HG02763 (cell line): ENCODE data around the gene HERC3.
A peak's percentile ranks its signal among the peaks of the same experiment; 100 is the strongest.

Source experiments
- ATAC-seq: cut with Tn5 transposase; IDR thresholded peaks from one replicate; pipeline ENCODE4 v1.9.1; 2021; ENCODE audit warnings: mild to moderate bottlenecking, moderate library complexity; ENCODE audit not compliant: unreplicated experiment

Gene HERC3

DNA sequence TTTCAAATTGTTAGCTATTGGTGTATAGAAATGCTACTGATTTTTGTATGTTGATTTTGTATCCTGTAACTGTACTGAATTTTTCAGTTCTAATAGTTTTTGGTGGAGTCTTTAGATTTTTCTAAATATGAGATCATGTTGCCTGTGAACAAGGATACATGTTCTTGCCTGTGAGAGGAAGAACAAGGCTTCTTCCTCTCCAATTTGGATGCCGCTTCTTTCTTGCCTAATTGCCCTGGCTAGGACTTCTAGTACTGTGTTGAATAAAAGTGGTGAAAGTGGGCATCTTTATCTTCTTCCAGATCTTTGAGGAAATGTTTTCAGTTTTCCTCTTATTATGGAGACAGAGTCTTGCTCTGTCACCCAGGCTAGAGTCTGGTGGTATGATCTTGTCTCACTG lies 121.5 kb downstream of the HERC3 start:
- ATAC-seq, result no peak

DNA sequence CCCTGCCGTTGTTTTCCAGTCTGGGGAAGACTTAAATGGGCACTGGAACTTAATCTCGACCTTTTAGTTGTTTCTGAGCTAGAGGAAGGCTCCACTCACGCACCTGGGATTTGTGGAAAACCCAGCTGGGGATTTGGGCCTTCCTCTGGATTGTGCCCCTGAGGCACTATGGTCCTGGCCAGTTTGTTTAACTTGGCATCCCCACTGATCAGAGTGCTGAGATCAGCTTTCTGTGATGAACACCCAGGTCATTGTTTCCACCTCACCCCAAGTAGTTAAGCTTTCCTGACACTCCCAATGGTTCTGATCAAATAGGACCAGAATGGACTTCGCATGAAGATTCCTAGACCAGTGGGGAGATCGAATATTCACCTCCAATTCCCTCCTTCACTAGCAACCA lies 125.8 kb downstream of the HERC3 start:
- no peak for ATAC-seq

DNA sequence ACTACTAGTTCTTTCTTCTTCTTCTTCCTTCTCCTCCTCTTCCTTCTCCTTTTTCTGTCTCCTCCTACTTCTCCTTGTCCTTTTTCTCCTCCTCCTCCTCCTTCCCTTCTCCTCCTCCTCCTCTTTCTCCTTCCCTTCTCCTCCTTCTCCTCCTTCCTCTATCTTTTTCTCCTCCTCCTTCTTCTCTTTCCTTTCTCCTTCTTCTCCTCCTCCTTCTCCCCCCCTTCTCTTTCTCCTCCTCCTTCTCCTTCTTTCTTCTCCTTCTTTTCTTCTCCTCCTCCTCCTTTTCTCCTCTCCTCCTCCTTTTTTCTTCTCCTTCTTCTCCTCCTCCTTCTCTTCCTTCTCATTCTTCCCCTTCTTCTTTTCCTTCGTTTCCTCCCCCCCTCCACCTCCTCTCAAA lies 127.1 kb downstream of the HERC3 start:
- no peak for ATAC-seq

DNA sequence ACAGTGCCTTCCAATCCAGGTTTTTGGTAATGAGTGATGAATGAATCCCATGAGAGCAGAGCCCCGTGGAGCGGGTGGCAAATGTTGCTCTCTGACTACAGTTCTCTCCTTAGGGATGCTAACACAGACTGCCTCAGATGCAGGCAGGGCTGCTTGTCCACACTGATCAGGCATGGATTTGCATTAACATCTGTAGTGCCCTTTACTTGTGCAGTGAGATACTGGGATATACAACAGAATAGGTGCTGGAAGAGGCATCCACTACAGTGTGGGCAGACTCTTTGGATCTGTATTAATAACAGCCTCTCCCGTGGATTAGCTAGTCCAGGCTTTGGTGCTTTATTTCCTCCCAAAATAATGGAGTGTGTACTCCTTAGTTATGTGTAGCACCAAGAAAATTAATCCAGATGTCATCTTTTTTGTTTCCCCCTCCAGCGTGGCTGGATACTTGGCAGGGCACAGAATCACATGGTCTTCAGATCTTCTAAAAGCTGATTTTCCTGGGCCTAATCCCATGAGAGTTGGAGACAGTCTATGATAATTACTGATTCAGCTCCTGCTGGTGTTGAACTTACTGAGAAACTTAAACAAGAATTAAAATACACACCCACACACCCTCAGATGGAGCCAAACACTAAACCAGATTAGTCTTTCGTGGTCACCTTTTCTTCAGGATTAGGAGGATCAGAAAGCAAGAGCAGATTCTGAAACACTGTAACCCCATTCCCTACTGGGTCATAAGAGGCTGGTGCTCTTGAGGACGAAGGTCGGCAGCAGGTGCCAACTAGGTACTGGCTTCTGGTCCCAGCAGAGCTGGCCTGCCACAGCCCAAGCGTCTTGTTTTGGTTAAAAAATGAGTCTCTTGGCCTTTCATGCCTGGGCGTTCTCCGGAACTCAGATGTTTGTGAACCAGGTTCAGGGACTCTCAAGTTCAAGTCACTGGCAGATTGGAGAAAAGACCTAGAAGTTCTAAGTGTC lies 128.5 kb downstream of the HERC3 start:
- ATAC-seq, result no peak

DNA sequence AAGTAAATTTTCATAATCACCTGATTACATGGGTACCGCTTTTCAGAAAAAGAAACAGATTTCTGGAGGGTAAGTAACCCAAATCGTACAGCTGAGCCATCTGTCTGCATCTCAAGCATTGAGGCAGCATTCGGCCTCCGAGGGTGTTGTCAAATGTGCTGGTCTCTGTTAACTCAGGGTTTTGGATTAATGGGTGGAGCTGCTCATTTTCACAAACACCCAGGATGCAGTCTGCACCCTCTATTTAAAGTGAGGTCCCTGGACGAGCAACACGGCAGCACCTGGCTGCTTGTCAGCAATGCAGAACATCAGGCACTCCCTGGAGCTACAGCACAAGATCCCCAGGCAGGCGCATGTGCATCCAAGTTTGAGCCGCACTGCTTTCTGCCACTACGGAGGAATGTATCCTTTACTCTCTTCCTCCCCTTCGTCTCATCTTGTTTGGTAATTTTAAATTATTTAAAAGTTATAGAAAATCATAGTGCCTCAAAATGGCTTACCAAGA lies 130.0 kb downstream of the HERC3 start:
- no peak for ATAC-seq

DNA sequence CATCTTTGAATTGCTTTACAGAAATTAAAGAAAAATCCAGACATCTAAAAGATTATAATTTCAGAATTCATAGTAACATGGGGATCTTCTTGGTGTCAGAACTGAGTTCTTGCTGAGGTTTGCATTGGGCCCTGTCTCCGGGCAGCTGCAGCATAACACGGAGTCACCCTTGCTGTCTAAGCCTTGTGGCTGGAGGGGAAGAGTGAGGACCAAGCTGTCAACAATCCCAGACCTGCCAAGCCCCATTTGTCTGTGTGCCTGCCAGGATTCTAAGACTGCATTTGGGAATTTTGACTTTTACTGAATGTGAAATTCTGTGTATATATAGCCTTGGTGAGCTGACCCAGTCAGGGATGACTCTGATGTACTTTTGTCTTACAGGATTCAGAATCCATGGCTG lies 130.5 kb downstream of the HERC3 start:
- no peak for ATAC-seq

DNA sequence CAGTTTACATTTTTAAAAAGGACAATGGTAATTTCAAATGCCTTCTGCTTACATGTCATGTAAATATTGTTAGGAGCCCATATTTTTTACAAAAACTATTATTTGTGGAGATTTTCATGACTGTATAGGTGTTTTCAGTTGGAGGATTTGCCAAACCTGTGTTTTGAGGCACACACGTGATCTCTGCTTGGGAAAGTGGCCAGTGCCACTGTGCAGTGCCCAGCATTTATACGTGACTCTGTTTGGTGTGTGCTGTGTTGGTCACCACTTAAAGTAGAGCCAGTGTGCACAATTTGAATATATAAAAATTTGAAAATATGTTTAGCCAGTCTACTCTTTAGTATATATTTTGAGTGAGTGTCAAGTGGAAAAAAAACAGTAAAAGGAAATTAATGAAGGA lies 132.1 kb downstream of the HERC3 start:
- no peak for ATAC-seq

DNA sequence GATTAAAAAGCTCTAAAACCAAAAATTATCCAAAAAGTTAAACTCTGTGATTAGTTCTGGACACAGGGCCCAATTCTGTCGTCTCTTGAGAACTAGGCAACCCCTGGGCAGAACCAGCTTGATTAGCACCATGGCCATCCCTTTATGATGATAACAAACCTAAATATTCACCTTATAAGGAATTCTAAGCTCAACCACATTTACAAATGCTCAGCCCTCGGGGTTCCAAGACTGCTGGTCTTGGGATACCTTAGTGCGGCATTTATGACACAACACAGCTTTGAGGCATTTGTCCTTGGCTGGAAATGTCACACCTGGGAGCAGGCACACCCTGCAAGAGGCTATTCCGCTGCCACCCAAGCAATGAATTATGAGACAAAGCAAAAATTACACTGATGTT lies 132.9 kb downstream of the HERC3 start:
- ATAC-seq, result no peak

DNA sequence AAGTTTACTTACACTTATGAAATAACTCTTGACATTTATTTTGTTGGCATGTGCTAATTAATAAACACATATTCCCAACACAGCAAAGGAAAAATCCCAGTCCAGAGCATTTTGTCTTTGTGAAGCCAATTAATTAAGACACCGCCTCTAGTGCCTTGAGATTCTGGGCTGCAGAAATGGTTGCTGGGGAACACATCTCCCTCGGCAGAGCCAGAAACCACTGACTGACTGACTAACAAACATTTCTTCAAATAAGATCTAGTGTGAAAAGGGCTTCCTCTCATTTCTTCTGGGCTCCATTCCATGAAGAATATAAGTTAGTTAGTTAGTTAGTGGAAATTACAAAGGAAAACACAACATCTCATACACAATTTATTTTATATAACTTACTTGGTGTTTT lies 133.7 kb downstream of the HERC3 start:
- no peak for ATAC-seq

DNA sequence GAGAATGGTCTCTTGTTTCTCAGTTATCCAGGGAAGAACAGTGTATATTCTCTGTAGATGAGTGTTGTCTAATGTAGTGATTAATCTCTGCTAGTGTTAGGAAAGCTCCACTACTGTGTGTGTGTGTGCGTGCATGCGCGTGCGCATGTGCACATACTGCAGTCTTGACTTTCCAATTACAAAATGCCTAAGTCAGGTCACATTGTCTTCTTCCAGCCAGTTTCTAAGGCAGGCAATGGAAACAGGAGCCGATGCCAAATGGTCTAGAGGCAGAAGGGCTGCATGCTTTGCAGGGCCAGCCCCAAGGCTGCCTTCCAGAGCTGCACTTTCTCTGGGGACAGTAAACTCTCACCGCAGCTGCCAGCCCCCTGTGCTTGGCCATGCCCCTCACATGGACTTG lies 135.9 kb downstream of the HERC3 start:
- no peak for ATAC-seq

DNA sequence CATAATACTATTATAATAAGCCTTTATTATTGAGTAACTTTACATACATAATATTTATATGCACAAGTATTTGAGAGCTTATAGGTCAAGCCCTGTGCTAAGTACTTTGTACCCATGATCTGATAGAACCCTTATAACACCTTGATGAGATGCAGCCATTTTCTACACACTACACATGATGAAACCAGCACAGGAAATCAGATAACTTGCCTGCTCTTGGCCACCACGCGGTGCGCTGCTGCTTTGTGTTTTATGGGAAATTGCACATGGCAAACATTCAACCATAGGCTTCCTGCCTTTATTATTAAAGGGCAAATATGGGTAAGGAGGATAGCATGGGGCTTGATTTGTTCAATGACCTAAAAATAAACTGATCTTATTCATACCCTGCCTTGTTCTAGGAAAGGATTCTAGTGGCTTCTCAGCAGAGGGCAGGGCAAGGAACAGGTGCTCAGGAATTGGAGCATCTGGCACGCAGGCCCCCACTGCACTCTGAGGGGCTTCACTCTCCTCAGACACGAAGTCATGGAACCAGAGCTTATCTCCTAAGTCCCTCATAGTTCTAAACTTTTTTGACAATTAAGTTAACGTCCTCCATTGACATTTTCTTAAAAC lies 137.0 kb downstream of the HERC3 start:
- ATAC-seq, result no peak

DNA sequence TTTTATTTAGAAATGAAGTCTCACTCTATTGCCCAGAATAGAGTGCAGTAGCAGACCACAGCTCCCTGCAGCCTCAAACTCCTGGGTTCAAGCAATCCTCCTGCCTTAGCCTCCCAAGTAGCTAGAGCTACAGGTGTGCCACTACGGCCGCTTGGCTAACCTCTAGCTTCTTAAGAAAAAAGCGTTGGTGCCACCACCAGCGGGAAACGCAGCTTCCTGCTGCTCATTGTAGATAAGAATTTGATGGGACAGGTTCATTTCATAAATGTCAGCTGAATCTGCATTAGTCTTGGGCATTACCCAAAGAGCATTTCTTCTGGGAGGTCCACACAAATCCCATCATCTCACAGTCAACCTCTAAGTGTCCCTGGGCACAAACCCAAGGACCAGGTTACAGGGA lies 138.5 kb downstream of the HERC3 start:
- ATAC-seq, result no peak

DNA sequence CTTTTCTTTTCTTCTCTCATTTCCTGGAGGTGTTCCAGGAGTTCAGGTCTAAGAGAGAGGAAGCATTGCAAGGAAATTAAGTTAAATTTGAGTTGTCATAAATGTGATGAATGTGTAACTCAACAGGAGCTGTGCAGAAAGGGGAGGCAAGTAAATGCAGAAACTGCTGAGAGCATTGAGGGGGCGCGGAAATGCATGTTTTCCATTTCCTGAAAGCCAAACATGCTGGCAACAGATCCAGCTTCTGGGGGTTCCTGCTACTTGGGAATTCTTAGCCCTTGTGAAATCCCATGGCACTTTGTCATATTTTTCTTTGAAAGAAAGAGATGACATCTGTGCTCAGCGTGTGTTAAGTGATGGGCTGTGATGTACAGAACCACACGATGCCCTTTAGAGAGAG lies 139.1 kb downstream of the HERC3 start:
- ATAC-seq, result no peak

DNA sequence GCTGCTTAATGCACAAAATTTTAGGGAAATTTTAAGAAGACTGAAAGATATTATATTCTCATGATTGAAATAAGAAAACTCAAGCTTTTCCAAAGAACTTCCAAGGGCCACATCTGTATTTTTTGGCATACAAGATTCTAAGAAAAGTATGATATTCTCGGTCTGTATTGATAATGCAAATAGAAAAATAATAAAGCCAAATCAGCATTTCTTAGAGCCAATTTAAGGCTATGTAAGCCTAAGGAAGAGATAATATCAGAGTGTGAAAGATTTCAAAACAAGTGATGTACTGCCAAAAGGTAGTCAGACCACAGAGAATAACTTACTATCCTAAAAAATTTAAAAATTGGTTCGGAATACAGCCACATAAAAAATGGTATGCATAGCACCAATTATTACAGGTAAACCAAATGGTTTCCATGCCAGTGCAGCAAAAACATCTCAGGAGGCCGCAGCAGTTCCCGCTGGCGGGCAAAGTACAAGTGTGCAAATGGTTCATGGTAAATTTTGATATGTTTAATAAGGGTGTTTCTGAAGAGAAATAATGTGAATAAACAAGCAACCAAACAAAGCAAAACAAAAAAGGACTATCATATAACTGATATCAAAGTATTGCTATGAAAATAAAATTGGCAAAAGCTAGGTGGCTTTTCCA lies 140.6 kb downstream of the HERC3 start:
- ATAC-seq, result no peak

DNA sequence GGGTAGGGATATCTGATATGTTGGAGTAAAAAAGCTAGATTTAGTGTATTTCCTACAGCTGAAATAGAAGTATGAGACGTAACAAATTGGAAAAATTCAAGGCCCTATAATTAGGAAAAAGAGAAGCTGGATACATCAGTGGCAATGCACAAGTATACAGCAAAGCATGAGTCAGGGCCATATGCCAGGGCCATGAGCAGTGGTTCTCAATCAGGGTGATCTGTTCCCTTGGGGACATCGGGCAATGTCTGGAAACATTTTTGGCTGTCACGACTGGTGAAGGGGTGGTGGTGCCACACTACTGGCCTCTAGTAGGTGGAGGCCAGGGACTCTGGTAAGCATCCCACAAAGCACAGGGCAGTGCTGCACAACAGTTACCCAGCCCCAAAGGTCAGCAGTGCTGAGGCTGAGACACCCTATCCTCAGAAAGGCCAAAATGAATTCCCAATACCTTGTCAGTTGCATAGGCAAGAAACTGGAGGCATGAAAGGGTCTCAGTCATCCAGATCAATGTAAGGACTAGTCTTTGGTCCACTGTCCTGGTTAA lies 142.2 kb downstream of the HERC3 start:
- no peak for ATAC-seq

DNA sequence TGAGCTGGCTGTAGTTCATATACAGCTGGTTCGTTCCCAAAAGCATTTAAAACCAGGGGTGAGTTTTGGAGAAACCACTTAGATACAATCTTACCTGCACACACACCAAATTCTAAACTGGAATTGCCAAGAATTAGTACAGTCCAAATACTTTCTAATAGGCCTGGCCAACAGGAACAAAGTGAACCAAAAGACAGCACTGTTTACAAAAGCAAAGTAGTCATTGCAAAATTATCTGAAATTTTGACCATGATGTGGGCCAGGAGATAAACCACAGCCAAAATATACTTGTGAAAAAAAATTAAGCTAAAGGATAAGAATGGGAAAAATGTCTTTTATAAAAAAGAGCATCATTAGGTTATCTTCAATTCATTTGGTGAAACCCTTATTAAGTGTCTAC lies 143.3 kb downstream of the HERC3 start:
- ATAC-seq, result no peak

DNA sequence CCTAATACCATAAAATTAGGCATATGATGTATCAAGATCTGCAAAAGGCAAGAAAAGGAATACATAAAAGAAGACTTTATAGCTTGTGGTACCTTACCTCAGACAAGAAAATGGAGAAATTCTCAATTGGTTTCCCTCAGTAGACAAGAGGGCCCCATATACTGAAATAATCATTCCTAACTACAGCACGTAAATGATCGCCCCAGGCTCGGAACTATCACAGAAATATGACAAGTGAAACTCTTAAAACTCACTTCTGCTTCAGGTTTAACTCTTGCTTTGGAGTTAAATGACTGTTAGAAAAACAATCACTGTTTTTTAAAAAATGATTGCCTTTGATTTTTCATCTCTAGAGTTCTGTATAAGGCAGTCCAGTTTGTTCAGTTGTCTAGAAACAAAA lies 144.0 kb downstream of the HERC3 start:
- no peak for ATAC-seq

DNA sequence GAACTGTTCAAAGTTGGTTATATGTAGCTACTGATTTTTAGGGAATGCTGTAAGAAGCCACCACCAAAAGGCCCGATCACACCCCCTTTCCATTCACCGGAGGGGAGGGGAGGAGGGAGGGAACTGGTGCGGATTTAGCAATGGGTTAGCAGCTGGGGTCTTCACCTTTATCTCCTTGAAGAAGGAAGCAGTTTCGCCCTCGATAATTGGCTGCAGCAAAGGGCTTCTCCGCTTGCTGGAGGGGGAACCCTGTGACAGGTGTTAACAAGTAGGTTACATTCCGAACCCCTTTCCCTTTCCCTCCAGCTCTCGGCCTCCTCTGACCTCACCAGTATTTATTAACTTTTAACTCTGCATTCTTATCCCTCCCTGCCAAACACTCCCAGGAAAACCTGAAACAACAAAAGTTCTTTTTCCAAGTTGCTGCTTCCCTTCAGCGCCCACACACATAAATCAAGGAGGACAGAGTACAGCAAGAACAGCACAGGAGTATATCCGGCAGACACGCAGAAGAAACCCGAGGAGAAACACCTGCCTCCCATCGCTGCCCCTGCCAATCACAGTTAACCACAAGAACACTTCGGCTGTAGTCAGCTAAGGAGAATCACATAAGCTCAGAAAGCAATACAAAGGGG lies 145.1 kb downstream of the HERC3 start:
- peak; percentile 92 for ATAC-seq

DNA sequence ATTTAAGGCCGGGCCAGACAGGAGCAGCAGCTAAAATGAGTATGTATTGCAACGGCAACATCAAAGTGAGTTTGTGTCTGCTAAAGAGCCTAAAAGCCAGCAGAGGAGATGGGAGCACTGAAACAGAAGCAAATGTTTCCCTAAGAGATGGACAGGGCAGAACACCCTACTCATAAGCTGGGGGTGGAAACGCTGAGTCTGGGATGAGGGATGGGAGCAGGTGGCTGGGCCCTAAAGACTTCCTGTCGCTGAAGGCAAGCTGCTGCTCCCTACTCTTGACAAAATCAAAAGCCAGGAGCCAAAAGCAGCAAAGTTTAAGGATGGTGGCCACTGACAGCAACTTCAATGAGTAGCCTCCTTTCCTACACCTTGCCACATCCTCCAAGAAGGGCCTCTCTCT lies 145.9 kb downstream of the HERC3 start:
- no peak for ATAC-seq

DNA sequence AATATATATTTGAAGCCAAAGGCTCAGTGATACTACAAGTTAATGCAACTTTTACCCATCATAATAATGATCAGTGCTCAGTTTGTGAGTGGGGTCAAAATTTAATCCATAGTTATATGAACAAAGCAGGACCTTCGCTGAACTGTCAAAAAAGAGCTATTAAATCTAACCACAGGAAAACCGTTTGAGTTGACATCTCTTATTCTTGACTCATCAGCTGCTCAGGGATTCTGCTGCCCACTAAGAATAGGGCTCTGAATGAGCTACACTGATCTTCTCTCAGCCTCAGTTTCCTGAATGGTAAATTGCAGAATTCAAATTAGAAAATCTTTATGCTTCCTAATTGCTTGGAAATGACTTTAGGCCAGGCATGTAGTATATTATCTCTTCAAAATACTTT lies 150.3 kb downstream of the HERC3 start:
- ATAC-seq, result no peak

DNA sequence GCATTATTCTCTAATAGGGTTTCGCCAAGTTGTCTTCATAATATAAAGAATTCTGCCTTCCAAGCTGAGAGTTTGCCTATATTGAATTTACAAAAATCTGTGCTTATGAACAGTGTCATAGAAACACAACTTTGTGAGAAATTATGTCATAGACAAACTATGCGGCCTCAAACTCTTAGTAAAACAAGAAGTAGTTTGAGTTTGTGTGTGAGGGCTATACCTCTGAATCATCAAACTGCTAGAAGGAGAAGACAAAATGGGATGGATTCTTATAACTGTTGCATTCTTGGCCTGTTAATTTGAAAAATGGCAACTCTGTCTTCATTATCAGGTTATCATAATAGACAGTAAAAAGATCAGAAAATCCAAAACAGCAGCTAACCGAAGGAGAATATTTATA lies 151.4 kb downstream of the HERC3 start:
- no peak for ATAC-seq
